Adrenal gland (tissue), 5 donors: ENCODE data around the gene RIMOC1.

ENCODE experiments used
- CTCF ChIP-seq, 6 experiments: fragments of 450-650 bp in 4 of 6; fragments of 200-600 bp in 2 of 6; sonication (generic) in 1 of 6; IDR thresholded peaks; 1 replicate in 5 of 6; 2 replicates in 1 of 6; pipeline versions ENCODE4 v1.5.1 to v1.8.0; 2016 to 2021; ENCODE audit warnings: antibody characterized with exemption in 6 of 6, mild to moderate bottlenecking in 2 of 6, moderate library complexity in 1 of 6
- POLR2A ChIP-seq, 2 donors: fragments of 450-650 bp; IDR thresholded peaks; one replicate each; pipeline ENCODE4 v1.6.1; 2017; ENCODE audit warnings: antibody characterized with exemption in 2 of 2, mild to moderate bottlenecking in 2 of 2, moderate library complexity in 1 of 2
- donor health status: DM: no; HTN: no; CAD: no.

- TF ChIP-seq CTCF (IDR thresholded peaks at IDR 0.05) (no peak), POLR2A (IDR thresholded peaks at IDR 0.05) (no peak)
These were observed 7.9 kb upstream of the RIMOC1 start for GRCh38 chr5:41896230-41896629.
